Activated CD4-positive, CD25-positive, alpha-beta regulatory T cell (primary cell): ENCODE data around the gene RTEL1.
"Not testable (repeated sequence)": the region's sequence is repeated elsewhere in the genome, so short reads cannot be mapped to it uniquely, and the experiment has no call there.

Experiments
- DNase-seq, 4 experiments: peaks; one replicate each; lab custom pipeline; 2025; lab: John Stamatoyannopoulos, UW

Gene RTEL1

DNA sequence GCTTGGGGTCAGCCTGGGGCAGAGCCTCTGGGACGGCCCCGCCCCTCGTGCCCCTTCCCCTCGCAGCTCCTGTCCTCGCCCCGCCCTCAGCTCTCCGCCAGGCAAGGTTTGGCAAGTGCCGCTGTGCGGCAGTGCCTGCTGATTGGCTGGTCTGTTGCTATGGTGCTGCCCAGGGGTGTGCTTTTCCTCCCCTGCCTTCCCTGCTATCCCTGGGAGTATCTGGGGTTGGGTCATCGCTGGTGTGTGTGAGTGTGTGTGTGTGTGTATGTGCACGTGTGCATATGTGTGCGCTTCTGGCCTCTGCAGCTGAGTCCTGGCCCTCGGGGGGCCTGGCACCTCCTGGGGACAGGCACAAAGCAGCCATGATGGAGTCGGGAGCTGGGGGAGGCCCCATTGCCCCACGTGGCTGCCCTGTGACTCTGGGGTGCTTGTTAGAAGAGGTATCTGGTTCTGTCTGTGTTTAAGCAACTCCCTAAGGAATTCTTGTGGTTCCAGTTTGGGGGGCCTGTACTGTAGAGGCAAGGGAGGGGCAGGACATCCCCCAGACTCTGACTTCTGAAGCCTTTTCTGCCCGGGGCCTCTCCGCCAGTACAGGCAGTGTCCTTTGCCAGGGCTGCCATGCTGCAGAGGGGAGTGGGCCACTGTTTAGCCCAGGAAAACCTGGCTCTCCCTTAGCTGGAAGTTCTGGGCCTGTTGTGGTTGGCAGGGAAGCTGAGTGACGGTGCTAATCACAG lies 6.9 kb downstream of the RTEL1 start:
- no peak for DNase-seq

DNA sequence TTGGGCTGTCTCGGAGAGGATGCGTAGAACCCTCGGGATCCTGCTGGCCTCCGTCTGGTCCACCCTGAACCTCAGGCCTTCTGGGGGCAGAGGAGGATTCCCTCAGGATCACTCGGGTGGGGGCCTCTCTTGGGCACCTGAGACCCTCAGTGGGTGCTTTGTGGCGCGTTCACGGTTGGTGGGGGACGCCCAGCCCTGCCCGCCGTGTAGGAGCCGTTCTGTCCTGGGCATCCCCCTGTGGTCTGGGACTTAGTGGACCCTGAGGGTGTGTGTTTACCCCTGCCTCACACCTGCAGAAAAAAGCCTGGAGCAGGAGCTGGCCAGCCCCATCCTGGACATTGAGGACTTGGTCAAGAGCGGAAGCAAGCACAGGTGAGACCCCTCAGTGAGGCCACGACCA lies 7.6 kb downstream of the RTEL1 start:
- DNase-seq: no peak

DNA sequence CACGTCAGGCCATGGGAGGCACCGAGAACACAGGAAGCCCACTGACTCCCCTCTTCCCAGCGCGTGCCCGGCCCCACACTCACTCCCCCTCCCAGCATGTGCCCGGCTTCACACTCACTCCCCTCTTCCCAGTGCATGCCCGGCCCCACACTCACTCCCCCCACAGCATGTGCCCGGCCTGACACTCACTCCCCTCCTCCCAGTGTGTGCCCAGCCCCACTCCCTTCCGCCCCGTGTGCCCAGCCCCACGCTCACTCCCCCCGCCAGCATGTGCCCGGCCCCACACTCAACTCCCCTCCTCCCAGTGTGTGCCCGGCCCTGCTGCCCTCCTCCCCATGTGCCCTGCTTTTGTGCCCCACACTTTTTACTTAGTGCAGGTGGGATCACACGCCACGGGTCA lies 9.7 kb downstream of the RTEL1 start:
- no peak for DNase-seq

DNA sequence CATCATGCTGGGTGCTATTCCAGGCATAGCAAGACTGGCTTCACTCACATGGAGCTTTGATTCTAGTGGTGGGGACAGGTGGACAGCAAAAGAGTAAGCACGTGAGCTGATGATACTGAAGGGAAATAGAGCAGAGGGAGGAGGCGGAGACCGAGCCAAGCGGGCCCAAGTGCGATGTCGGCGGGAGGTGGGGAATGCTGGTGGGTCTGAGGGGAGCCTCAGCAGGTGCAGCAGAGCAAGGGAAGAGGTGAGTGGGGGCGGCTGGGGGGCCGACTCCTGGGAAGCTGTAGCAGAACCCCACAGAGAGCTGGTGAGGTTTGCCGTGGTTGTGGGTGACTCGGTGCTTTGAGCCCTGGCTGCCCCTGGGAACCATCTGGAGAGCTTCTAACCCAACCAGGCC lies 10.2 kb downstream of the RTEL1 start:
- DNase-seq: no peak

DNA sequence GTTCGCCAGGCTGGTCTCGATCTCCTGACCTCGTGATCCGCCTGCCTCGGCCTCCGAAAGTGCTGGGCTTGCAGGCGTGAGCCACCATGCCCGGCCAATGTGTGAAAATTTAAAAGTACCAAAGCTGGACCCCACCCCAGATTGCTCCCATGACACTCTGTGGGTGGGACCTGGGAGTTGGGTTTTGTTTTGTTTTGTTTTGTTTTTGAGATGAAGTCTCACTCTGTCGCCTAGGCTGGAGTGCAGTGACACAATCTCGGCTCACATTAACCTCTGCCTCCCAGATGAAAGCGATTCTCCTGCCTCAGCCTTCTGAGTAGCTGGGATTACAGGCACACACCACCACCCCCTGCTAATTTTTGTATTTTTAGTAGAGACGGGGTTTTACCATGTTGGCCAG lies 13.6 kb downstream of the RTEL1 start:
- not testable (repeated sequence) for DNase-seq

DNA sequence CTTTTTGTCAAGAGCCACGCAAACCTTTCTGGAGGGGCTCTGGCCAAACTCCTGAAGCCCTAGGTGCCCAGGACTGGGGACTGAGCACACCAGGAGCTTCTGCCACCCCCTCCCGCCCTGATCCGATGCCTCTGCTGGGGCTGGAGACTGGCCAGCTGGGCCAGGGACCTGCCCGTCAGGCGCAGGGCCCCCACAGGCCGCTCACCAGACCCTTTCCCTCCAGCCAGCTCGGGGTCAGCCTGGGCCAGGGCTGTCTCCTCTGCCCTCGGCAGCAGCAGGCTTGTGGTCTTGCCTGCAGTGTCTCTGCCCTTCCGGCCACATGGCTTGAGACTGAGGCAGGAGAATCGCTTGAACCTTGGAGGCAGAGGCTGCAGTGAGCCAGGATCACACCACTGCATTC lies 14.6 kb downstream of the RTEL1 start:
- DNase-seq: no peak

DNA sequence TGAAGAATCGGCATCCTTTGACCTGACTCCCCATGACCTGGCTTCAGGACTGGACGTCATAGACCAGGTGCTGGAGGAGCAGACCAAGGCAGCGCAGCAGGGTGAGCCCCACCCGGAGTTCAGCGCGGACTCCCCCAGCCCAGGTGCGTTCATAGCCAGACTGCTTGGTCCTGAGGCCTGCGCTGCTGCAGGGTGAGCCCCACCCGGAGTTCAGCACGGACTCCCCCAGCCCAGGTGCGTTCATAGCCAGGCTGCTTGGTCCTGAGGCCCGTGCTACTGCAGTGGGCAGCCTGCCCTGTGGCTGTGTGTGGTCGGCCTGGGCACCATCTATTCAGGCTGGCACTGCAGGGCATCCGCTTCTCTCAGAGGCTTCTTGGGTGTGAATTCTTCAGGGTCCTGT lies 15.8 kb downstream of the RTEL1 start:
- no peak for DNase-seq

DNA sequence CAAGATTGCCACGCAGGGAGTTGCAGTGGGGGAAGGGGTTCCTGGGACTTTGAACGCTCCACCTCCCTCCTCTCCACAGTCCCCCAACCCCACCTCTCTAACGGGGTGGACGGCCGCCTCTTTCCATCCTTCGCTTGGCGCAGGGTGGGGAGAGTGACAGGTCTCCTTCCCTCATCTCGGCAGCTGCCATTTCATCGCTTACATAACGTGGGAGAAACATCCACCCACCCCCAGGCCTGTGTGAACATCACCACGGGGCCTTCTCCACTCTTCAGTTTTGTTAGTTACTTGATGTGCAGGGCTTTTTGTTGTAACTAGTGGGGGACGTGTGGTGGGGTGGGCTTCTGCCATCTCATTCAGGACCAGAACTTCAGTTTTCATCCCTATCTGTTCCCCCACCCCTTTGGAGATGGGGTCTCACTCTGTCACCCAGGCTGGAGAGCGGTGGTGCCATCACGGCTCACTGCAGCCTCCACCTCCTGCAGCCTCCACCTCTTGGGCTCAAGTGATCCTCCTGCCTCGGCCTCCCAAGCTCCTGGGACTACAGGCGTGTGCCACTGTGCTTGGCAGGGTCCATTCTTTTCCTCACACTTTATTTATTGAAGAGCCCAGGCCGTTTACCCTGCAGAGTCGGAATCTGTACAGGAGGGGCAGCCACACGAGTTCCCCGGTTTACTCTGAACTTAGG lies 17.7 kb downstream of the RTEL1 start:
- DNase-seq: no peak

DNA sequence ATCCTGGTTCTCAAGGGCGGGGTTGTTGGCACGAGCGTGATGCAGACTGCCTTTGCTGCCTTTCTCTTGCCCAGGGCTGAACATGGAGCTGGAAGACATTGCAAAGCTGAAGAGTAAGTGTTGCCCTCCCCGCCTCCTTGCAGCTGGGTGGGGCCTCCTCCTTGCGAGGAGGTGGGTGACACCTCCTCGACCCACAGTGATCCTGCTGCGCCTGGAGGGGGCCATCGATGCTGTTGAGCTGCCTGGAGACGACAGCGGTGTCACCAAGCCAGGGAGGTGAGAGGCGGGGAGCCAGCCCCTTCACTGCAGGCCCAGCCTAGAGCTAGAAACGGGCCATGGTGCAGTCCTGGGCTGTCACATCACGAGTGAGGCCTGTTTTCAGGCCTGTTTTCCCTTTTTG lies 20.0 kb downstream of the RTEL1 start:
- DNase-seq: no peak

DNA sequence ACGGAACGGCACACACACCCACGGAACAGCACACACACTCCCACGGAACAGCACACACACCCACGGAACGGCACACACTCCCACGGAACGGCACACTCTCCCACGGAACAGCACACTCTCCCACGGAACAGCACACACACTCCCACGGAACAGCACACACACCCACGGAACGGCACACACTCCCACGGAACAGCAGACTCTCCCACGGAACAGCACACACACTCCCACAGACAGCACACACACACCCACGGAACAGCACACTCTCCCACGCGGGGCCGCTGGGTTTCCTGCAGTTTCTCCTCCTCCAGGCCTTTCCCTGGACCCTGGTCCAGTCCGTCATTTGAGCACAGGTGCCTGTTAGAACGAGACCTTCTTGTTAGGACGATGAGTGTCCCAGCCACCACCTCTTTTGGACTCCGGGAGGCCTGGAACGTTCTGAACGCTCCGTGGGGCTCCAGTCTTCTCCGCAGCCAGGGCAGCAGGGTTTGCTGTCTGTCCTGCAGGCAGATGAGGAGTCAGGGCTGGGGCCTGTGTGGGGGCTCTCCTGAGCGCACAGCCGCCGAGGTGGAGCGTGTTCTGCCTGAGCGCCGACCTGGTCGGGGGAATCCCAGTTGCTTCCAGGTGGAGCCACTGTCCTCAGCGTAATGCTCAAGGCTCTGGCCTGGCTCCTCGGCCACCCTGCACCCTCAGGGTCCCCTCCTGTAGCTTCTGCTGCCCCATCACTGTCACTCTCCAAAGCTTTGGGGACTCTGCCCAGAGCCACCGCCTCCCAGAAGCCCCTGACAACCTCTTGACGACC lies 20.8 kb downstream of the RTEL1 start:
- no peak for DNase-seq

DNA sequence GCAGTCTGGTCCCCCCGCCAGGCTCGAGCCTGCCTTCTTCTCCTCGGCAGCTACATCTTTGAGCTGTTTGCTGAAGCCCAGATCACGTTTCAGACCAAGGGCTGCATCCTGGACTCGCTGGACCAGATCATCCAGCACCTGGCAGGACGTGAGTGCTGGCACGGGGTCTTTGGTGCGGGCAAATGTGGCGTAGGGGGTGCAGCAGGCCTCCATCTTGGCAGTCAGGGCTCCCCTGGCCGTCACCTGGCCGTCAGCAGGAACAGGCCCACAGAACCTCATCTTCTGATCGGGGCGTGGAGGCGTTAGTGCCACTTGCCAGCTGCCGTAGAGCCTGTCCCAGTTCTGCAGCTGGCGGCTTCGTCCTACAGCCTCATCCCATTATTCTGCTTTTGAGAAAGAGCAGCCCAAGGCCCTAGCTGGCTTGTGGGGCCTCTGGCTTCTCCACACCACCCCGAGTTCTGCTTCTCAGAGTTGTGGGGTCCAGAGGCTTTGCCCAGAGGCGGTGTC lies 21.7 kb downstream of the RTEL1 start:
- DNase-seq: no peak

DNA sequence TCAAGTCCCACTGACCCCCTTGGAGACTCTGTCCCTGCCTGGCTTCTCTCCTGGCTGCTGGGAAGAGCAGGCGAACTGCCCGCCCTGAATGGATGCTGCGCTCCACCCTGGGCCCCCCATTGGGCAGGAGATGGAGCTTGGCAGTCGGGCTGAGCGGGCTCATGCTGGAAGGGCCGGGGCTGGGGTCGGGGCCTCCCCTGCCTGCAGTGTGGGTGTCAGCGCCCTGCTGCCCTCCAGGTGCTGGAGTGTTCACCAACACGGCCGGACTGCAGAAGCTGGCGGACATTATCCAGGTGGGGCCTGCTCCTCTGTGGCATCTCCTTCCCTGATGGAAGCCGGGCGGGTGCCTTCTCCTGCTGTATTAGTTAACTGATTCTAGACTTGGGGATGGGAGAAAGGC lies 22.3 kb downstream of the RTEL1 start:
- no peak for DNase-seq

DNA sequence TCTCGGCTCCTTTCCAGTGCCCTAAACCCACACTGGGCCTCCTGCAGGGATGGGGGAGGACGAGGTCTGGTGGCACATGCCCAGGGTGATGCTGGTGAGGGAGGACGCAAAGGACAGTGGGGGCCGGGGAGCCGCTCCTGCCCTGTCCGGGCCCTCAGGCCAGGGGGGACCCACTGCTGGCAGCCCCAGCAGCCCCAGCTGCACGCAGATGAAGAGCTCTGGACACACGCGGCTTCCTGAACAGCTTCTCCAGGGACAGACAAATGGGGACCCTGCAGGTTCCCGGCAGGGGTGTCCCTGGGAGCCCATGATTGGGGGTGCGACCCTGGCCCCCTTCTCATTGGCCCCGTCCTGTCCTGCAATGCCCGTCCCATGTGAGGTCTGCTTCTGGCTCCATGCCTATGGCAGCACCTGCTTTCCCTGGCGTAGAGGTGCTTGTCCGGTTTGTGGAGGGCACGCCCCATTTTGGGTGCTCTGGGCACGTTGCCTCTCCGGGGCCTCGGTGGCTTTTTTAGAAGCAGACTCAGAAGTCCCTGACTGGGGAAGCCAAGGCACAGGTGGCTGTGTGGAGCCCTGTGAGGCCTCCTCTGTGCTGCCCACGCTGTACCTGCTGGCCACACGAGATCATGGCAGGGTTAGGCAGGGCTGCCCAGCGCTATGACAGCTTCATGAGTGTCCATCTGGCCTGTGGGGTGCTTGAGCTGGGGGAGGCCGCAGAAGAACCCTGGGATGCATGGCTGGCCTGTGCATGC lies 22.9 kb downstream of the RTEL1 start:
- no peak for DNase-seq

DNA sequence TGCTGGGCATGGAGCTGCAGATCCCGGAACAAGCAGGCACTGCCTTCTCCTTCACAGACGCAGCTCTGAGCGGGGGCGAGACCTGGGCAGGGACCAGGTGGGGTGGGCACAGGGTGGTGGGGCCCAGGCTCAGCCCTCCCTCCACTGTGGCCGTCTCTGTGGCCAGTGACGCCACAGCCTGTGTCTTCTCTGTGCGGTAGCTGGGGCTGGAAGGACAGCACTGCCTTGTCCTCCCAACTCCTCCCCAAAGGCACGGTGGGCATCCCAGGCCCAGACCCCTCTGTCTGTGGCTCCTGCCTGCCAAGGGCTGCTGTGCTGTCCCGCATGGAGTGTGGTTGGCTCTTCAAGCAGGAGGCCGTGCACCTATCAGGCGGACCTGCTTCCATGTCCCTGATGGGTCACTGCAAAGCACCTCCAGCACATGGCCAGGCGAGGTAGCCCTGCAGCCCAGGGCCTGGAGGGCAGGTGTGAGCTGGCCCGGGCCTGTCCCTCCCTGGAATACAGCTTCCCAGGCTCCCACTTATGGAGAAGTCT lies 23.6 kb downstream of the RTEL1 start:
- DNase-seq: no peak

DNA sequence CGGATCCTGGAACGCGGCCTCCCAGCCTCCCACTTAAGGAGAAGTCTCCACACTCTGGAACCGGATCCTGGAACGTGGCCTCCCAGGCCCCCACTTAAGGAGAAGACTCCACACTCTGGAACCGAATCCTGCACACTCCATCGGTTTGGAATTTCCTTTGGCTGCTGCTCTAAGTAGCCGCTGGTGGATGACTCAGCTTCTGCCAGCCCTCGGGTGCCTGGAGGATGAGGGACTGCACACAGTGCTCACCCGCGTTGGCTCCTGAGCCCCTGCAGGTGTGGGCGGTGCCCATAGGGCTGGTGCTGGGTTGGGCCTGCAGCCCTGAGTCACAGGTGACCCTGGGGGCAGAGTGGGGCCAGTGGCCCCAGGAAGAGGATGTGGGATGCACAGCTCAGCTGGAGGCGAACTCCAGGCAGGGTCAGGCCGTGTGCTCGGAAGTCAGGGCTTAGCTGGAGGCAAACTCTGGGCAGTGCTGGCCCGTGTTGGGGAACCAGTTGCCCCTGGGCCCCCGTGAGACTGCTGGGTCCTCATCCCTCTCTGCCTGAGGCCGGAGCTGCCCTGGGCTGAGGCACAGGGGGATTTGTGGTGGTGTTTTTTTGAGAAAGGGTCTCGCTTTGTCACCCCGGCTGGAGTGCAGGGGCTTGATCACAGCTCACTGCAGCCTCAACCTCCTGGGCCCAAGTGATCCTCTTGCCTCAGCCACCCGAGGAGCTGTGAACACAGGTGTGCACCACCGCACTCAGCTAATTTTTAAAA lies 24.4 kb downstream of the RTEL1 start:
- no peak for DNase-seq

DNA sequence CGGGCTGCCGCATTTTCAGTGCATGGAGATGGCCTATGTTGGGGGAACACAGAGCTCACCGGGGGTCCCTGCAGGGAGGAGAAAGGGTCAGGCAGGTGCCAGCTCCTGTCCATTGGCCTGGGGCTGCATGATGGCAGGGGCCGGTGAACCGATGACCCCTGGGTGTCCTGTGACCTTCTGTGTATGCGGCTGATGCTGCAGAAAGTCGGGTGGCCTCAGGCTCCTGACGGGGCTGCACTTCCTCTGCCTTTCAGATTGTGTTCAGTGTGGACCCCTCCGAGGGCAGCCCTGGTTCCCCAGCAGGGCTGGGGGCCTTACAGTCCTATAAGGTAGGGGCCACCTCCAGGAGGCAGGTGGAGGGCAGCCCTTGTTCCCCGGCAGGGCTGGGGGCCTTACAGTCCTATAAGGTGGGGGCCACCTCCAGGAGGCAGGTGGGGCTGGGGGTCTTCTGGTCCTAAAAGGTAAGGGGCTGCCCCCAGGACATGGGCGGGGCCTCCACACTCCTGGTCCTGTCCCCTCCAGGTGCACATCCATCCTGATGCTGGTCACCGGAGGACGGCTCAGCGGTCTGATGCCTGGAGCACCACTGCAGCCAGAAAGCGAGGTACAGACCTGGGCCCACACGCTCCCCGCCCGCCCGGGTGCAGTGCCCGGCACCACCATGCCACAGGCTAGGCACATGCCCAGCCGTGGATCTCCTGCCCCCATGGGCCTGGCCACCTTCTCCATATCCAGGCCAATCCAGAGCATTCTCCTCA lies 27.3 kb downstream of the RTEL1 start:
- DNase-seq: no peak

DNA sequence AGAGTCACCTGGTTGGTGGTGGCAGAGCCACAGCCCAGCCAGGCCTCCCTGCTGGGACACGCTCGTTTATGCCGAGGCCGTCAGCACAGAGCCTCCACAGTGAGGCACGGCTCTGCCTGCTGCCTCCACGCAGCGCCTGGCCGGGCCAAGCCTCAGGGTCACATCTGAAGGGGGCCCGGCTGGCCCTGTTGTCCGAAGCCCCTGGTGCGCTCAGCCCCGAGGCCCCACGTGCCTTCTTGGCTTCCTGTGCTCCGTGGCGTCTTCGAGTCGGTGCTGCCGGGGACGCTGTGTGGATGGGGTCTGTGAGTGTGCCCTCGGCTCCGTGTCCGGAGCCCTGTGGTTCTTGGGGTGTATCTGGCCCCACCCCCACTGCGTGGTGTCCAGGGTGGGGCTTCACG lies 28.0 kb downstream of the RTEL1 start:
- no peak for DNase-seq

DNA sequence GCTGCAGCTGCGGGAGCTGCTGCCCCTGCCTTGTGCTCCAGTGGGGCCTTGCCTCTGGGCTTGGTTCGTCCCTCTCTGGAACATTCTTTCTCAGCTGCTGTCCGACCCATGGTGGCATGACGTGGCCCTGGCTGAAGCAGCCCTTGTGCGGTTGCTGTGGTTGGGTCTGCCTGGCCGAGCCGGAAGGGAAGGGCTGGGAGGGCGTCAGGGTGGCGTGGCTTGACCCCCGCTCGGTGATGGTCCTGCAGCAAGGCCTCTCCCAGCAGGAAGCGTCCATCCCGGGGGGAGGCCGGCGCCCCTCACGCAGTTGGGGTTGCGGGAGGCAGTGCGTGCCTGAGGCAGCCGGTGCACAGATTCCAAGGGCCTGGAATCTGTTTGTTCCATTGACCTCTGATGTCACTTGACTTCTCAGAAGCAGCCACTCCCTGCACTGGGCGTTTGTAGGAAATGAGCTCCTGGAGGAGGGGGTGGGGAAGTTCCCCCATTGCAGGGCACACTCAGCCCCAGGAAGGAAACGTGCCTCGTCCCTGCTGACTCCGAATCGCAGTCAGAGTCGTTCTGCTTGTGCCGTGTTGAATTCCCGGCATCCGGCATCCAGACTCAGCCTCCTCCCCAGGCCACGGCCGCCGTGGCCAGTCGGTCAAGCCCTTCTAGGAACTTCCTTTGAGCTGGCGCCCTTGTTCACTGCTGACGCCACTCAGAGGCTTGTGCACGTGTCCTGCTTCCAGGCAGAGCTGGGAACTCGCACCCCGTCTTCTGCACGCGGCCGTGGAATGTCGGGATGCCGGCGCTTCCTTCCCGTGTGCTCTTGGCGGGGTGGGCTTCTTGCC lies 28.6 kb downstream of the RTEL1 start:
- no peak for DNase-seq

DNA sequence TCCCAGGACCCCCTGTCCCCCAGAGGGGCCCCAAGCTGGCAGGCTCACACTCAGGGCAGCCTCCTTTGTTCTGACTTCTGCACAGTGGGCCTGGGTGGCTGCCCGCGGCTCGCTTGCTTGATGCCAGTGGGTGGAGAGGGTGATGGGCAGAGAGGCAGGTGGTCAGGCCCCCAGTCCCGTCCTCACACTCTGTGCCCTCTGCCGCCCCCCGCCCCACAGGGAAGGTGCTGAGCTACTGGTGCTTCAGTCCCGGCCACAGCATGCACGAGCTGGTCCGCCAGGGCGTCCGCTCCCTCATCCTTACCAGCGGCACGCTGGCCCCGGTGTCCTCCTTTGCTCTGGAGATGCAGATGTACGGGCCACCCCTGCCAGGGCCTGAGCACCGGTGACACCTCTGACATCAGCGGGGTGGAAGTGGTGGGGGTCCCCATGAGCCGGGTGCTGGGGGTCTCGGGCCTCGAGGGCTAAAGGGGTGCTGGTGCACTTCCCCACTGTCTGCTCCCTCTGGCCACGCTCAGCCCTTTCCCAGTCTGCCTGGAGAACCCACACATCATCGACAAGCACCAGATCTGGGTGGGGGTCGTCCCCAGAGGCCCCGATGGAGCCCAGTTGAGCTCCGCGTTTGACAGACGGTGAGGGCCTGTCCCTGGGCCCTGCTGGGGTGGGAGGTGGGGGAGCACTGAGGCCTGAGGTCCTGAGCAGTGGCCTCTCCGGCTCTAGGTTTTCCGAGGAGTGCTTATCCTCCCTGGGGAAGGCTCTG lies 29.5 kb downstream of the RTEL1 start:
- DNase-seq: no peak
